ENCODE results near the gene SOX21.

Gene SOX21

GRCh38 chr13:94716016-94716415 lies 3.7 kb upstream of the SOX21 start:
- peaks cover 51% of the 10 kb centered on the region for H3K27me3 Mint-ChIP-seq

GRCh38 chr13:94713561-94714182 lies 1.3 kb upstream of the SOX21 start:
- Mint-ChIP-seq H3K4me3 (no peak overlapping the region), H3K27ac (ENCODE audit: low read depth) (no peak overlapping the region), H3K27me3 (peaks cover 74% of the 10 kb centered on the region), H3K9me3 (no peaks in the 10 kb centered on the region), H3K36me3 (ENCODE audit: insufficient read depth) (no peaks in the 10 kb centered on the region), H3K4me1 (no peaks in the 10 kb centered on the region)
- ATAC-seq (replicated peaks; ENCODE audit: extremely low read depth, poor library complexity, severe bottlenecking), result no peak
- DNase-seq (ENCODE audit: low spot score in 2 of 2), result no peak

More at GRCh38 chr13:94716016-94716415, 3.7 kb upstream of the SOX21 start:
- ATAC-seq (replicated peaks; ENCODE audit: extremely low read depth, poor library complexity, severe bottlenecking), result no peak
- no peaks in the 10 kb centered on the region for H3K4me1 Mint-ChIP-seq
- H3K27ac Mint-ChIP-seq (ENCODE audit: low read depth), result no peak overlapping the region
- DNase-seq (ENCODE audit: low spot score in 2 of 2), result no peak
- no peak overlapping the region for H3K4me3 Mint-ChIP-seq
- no peaks in the 10 kb centered on the region for H3K36me3 Mint-ChIP-seq (ENCODE audit: insufficient read depth)
- H3K9me3 Mint-ChIP-seq, result no peaks in the 10 kb centered on the region

GRCh38 chr13:94712812-94713560 lies 641 bp upstream of the SOX21 start:
- Mint-ChIP-seq H3K27ac (ENCODE audit: low read depth) (no peak overlapping the region), H3K4me1 (peaks cover 3% of the 10 kb centered on the region), H3K9me3 (peaks cover under 1% of the 10 kb centered on the region), H3K36me3 (ENCODE audit: insufficient read depth) (peaks cover 3% of the 10 kb centered on the region), H3K27me3 (peaks cover 75% of the 10 kb centered on the region), H3K4me3 (peak overlapping the region; percentile 42)
- no peak for ATAC-seq (replicated peaks; ENCODE audit: extremely low read depth, poor library complexity, severe bottlenecking)
- DNase-seq (ENCODE audit: low spot score in 2 of 2), result no peak

- DNase-seq (ENCODE audit: low spot score in 2 of 2) (no peak), ATAC-seq (replicated peaks; ENCODE audit: extremely low read depth, poor library complexity, severe bottlenecking) (no peak)
- no peak overlapping the region for H3K4me3 Mint-ChIP-seq
- H3K9me3 Mint-ChIP-seq, result peaks cover 6% of the 10 kb centered on the region
- no peak overlapping the region for H3K27ac Mint-ChIP-seq (ENCODE audit: low read depth)
- H3K4me1 Mint-ChIP-seq, result peaks cover 9% of the 10 kb centered on the region
- peaks cover 3% of the 10 kb centered on the region for H3K36me3 Mint-ChIP-seq (ENCODE audit: insufficient read depth)
- H3K27me3 Mint-ChIP-seq, result peaks cover 76% of the 10 kb centered on the region
Measured at GRCh38 chr13:94711561-94712286, 621 bp downstream of the SOX21 start.

- Mint-ChIP-seq H3K36me3 (ENCODE audit: insufficient read depth) (peaks cover 3% of the 10 kb centered on the region), H3K4me1 (peaks cover 9% of the 10 kb centered on the region), H3K4me3 (no peak overlapping the region), H3K27me3 (peaks cover 76% of the 10 kb centered on the region), H3K9me3 (peaks cover 6% of the 10 kb centered on the region), H3K27ac (ENCODE audit: low read depth) (no peak overlapping the region)
- ATAC-seq (replicated peaks; ENCODE audit: extremely low read depth, poor library complexity, severe bottlenecking) (no peak), DNase-seq (ENCODE audit: low spot score in 2 of 2) (no peak)
Measured at GRCh38 chr13:94710881-94711560, 1.3 kb downstream of the SOX21 start.

GRCh38 chr13:94710065-94710781 lies 2.1 kb downstream of the SOX21 start:
- ATAC-seq (replicated peaks; ENCODE audit: extremely low read depth, poor library complexity, severe bottlenecking), result no peak
- DNase-seq (ENCODE audit: low spot score in 2 of 2), result no peak
- Mint-ChIP-seq H3K36me3 (ENCODE audit: insufficient read depth) (peaks cover 3% of the 10 kb centered on the region), H3K27me3 (peaks cover 76% of the 10 kb centered on the region), H3K4me1 (peaks cover 9% of the 10 kb centered on the region), H3K9me3 (peaks cover 6% of the 10 kb centered on the region), H3K4me3 (peak overlapping the region; percentile 31), H3K27ac (ENCODE audit: low read depth) (no peak overlapping the region)

GRCh38 chr13:94709001-94709834 lies 3.1 kb downstream of the SOX21 start:
- H3K4me3 Mint-ChIP-seq, result no peak overlapping the region
- no peak overlapping the region for H3K27ac Mint-ChIP-seq (ENCODE audit: low read depth)
- no peak for ATAC-seq (replicated peaks; ENCODE audit: extremely low read depth, poor library complexity, severe bottlenecking)
- H3K9me3 Mint-ChIP-seq, result peaks cover 6% of the 10 kb centered on the region
- H3K36me3 Mint-ChIP-seq (ENCODE audit: insufficient read depth), result peaks cover 4% of the 10 kb centered on the region
- peaks cover 76% of the 10 kb centered on the region for H3K27me3 Mint-ChIP-seq
- no peak for DNase-seq (ENCODE audit: low spot score in 2 of 2)
- peaks cover 9% of the 10 kb centered on the region for H3K4me1 Mint-ChIP-seq

GRCh38 chr13:94708031-94708859 lies 4.1 kb downstream of the SOX21 start:
- ATAC-seq (replicated peaks; ENCODE audit: extremely low read depth, poor library complexity, severe bottlenecking) (no peak), DNase-seq (ENCODE audit: low spot score in 2 of 2) (no peak)
- Mint-ChIP-seq H3K9me3 (peaks cover 11% of the 10 kb centered on the region), H3K27ac (ENCODE audit: low read depth) (no peak overlapping the region), H3K27me3 (peaks cover 78% of the 10 kb centered on the region), H3K4me3 (peak overlapping the region; percentile 45), H3K4me1 (peaks cover 9% of the 10 kb centered on the region), H3K36me3 (ENCODE audit: insufficient read depth) (peaks cover 6% of the 10 kb centered on the region)

- Mint-ChIP-seq H3K4me1 (peaks cover 9% of the 10 kb centered on the region), H3K27ac (ENCODE audit: low read depth) (no peak overlapping the region), H3K36me3 (ENCODE audit: insufficient read depth) (peaks cover 6% of the 10 kb centered on the region), H3K27me3 (peaks cover 85% of the 10 kb centered on the region), H3K4me3 (peak overlapping the region; percentile 45), H3K9me3 (peaks cover 12% of the 10 kb centered on the region)
- no peak for ATAC-seq (replicated peaks; ENCODE audit: extremely low read depth, poor library complexity, severe bottlenecking)
- no peak for DNase-seq (ENCODE audit: low spot score in 2 of 2)
Measured at GRCh38 chr13:94707400-94708021, 4.8 kb downstream of the SOX21 start.

GRCh38 chr13:94706843-94707399 lies 5.4 kb downstream of the SOX21 start:
- peaks cover 9% of the 10 kb centered on the region for H3K4me1 Mint-ChIP-seq
- ATAC-seq (replicated peaks; ENCODE audit: extremely low read depth, poor library complexity, severe bottlenecking) (no peak), DNase-seq (ENCODE audit: low spot score in 2 of 2) (no peak)
- no peak overlapping the region for H3K27ac Mint-ChIP-seq (ENCODE audit: low read depth)
- H3K27me3 Mint-ChIP-seq, result peaks cover 91% of the 10 kb centered on the region
- H3K9me3 Mint-ChIP-seq, result peaks cover 12% of the 10 kb centered on the region
- no peak overlapping the region for H3K4me3 Mint-ChIP-seq
- H3K36me3 Mint-ChIP-seq (ENCODE audit: insufficient read depth), result peaks cover 8% of the 10 kb centered on the region
